ENCODE measurements around the gene DUSP1. TPM values are rescaled to one million over a fixed set of nuclear protein-coding genes. Genes with fewer than 3 reads are reported as not detected.

Gene DUSP1
- total and polyA plus RNA-seq, 2 of the 13 experiments (the other 11 are each of a cell fraction or from before 2014, with no cell fraction given), result 27.1 to 55.5 TPM

- TF ChIP-seq RARA (CRISPR knock-in tag; IDR thresholded peaks at IDR 0.05) (peak; percentile 83), ZNF337 (CRISPR knock-in tag; IDR thresholded peaks at IDR 0.05; ENCODE audit: borderline replicate concordance, low read depth) (no peak), HOXA5 (CRISPR knock-in tag; IDR thresholded peaks at IDR 0.05) (no peak), SATB2 (CRISPR knock-in tag; IDR thresholded peaks at IDR 0.05) (no peak), ZNF878 (CRISPR knock-in tag; IDR thresholded peaks at IDR 0.05) (no peak), POLR2A (IDR thresholded peaks at IDR 0.05; ENCODE audit: insufficient read depth in 1 of 2, low read depth in 2 of 2, low read length in 2 of 2) (peak; percentile 20 to 54; a peak in 2 of 4 replicates), ZNF331 (CRISPR knock-in tag; IDR thresholded peaks at IDR 0.05) (0 out of 2 replicates have a peak, but pooled peaks have one; percentile 20), TEF (CRISPR knock-in tag; IDR thresholded peaks at IDR 0.05) (no peak), ZFY (CRISPR knock-in tag; IDR thresholded peaks at IDR 0.05) (0 out of 2 replicates have a peak, but pooled peaks have one; percentile 7), CREBL2 (CRISPR knock-in tag; IDR thresholded peaks at IDR 0.05; ENCODE audit: borderline replicate concordance) (no peak), GMEB1 (CRISPR knock-in tag; IDR thresholded peaks at IDR 0.05; ENCODE audit: borderline replicate concordance) (no peak), ARHGAP35 (CRISPR knock-in tag; IDR thresholded peaks at IDR 0.05; ENCODE audit: borderline replicate concordance) (no peak), UBTF (CRISPR knock-in tag; IDR thresholded peaks at IDR 0.05) (no peak), LCORL (IDR thresholded peaks at IDR 0.05) (no peak), LCORL (CRISPR knock-in tag; IDR thresholded peaks at IDR 0.05) (0 out of 2 replicates have a peak, but pooled peaks have one; percentile 40), KDM5B (CRISPR knock-in tag; IDR thresholded peaks at IDR 0.05; ENCODE audit: borderline replicate concordance) (0 out of 2 replicates have a peak, but pooled peaks have one; percentile 25), ZNF644 (CRISPR knock-in tag; IDR thresholded peaks at IDR 0.05; ENCODE audit: low read depth) (no peak), JUN (CRISPR knock-in tag; IDR thresholded peaks at IDR 0.05) (peak; percentile 14; the same call in 1 of the 2 replicates), CBX1 (IDR thresholded peaks at IDR 0.05; ENCODE audit: low read depth) (no peak), SRF (IDR thresholded peaks at IDR 0.05; ENCODE audit: low read depth, low read length) (no peak)
These were observed 36.1 kb upstream of the DUSP1 start (continued) for GRCh38 chr5:172806897-172807672.
